ENCODE measurements around the gene SCNN1B.

GRCh38 chr16:23255000-23255399, 47.1 kb upstream of the SCNN1B start:
- TF ChIP-seq POLR2A (IDR thresholded peaks at IDR 0.05) (no peak), CTCF (IDR thresholded peaks at IDR 0.05) (no peak)
